ENCODE measurements around the gene FBXO45.
"Not testable (repeated sequence)": the region's sequence is repeated elsewhere in the genome, so short reads cannot be mapped to it uniquely, and the experiment has no call there.

Gene FBXO45

DNA sequence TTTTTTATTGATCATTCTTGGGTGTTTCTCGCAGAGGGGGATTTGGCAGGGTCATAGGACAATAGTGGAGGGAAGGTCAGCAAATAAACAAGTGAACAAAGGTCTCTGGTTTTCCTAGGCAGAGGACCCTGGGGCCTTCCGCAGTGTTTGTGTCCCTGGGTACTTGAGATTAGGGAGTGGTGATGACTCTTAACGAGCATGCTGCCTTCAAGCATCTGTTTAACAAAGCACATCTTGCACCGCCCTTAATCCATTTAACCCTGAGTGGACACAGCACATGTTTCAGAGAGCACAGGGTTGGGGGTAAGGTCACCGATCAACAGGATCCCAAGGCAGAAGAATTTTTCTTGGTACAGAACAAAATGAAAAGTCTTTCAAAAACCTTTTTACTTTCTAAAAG lies 51.2 kb downstream of the FBXO45 start:
- DNase-seq = not testable (repeated sequence)

DNA sequence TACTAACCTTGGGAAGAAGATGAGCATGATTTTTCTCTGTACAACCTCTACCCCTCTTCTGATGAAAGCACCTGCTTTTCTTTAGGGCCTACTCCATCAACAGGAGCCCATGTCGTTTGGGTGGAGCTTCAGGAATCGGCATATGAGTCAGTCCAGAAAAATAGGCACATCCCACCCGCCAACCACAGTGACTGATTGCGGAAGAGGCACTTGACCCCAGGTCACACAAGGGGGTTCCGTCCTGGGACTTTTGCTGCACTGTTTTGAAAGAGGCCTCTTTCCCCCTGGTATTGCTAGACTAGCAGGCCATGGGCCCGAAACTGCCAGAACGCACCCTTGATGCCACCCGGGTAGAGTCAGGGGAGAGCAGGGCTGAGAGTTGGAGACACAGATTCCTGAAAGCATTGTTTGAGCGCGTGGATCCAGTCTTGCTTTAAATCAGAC lies 51.7 kb downstream of the FBXO45 start:
- peak; percentile 95 for DNase-seq

DNA sequence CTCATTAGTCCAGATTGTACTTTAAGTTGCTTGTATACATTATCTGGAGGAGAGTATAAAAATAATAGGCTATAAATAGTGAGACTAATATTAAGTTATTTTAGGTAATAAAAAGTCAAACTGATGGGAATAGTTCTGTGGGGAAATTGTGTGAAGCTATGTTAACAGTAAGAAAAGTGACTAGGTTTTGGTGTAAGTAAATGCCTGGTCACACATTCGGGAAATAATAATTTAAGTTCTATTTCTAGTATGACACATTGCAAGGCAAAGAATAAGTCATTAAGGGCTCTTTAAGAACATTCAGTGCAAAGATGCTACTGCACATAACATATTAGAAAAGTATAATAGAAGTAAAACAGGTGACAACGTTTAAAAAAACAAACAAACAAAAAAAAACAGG lies 52.2 kb downstream of the FBXO45 start:
- DNase-seq = no peak

DNA sequence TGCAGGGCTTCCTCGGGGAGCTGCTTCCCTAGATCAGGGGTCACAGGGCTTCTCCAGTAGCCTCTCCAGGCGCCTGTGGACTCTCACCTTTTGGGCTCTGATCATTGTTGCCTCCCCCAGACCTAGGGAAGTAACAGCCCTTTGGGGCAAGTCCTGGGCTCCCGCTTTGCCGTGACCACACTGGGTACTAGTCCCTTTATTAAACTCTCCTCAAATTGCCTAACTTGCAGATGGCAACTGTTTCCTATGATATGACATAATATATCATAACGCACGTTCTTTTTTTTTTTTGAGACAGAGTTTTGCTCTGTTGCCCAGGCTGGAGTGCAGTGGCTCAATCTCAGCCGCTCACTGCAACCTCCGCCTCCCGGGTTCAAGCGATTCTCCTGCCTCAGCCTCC lies 53.2 kb downstream of the FBXO45 start:
- peak; percentile 66 for DNase-seq

DNA sequence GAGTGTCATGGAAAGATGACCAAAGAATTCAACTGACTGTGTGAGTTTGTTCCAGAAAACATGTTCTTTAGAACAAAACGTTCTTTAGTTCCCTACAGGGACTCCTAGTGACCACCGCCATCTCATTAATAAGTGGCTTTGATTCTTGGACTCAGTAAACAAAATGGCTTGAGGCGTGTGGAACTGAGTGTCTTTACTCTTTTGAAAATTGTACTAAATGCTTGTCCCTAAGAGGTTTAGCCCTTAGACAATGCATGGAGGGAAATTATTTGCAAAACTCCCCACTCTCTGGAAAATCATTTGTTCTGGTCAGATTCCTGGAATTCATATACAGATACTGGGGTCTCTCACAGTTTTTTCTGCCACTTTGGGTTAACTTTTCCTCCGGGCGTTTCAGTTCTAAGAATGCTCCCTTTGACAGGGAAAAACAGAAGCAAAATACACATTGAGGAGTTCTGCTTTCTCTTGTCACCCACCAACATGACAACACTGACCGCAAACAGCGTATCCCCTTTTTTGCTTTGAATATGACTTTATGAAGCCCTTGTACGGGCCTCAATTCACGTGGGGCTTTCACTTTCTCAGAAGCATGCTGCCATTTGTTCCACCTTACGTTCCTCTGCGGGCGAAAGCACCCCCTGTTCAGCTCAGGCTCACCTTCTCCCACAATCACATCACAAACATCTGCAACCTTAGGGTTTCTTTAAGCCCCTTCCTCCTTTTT lies 55.8 kb downstream of the FBXO45 start:
- peak; percentile 94 for DNase-seq

DNA sequence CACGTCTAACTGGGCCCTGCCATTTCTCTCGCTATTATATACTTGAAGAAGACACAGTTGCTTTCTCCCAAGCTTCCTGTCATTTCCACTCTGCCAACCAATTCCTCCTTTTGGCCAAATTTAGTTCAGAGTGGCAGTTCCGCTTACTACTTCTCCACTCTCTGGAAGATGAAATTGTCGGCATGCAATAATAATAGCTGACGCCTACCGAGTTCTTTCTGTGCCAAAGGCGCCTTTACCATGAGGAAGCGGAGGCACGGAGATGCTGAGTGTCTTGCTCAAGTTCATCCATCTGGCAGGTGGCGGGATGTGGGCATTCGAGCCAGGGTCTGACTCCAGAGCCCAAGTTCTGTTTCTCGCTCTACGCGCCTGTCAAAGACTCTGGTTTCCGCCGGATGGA lies 56.4 kb downstream of the FBXO45 start:
- peak; percentile 95 for DNase-seq

DNA sequence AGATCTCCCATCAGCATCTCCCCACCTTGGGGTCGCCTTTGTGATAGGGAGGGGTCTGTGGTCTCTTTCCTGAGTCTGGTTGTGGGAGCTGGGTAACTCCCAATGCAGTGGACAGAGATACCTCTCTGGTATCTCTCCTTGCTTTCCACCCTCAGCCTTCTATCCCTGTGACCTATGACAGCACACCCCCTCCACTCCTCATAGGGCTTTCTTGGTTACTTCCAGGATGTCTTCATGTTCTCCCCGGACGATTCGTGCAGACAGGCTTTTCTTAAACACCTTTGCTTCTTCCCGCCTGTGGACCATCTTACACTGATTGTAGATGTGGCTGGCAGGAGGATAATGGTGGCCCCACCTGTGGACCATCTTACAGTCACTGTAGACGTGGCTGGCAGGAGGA lies 56.9 kb downstream of the FBXO45 start:
- peak; percentile 49 for DNase-seq

DNA sequence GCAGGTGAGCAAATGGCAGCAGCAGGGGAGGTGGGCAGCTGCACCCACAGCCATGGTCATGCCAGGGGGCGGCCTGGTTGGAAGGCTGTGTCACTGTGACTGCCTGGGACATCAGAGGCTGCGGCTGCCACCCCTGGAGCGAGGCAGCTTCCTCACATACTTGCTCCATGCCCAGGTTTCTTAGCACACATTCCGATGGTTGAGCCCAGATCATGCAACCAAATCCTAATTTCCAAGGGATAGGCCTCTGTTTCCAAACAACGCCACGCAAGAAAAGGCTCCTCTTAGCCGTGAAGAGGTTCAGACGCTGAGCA lies 59.4 kb downstream of the FBXO45 start:
- no peak for DNase-seq

DNA sequence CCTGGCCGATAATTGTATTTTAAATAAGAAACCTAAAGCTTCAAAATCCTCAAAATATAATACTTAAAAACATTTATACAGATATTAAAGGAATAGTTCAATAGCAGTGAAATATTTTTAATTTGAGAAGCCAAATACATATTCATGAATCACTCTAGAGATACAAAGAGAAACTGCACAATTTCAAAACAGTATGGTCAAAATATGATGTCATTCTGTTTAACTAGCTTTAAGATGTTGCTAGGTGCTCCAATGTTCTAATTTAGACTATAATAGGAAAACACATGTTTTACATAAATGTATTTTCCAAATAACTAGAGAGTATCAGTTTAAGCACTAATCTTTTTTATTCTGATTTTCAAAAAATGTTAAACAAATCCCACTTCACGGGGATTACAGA lies 60.8 kb downstream of the FBXO45 start:
- peak; percentile 83 for DNase-seq

DNA sequence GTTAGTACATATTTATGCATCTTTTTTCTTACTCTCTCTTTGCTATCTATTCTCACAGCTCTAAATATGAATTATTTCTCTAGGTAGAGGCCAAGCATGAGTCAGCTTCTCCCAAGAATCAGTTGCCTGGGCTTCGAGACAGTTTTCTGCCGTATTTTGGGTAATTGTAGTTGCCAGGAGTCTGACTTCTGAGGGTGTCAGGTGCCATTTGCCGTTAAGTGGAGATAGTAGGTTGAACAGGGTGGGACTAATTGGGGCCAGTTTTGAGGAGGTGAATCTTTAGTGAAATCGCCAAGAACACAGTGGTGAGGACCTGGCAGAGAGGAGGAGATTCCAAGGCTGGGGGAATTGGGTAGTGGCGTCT lies 63.2 kb downstream of the FBXO45 start:
- DNase-seq = no peak

DNA sequence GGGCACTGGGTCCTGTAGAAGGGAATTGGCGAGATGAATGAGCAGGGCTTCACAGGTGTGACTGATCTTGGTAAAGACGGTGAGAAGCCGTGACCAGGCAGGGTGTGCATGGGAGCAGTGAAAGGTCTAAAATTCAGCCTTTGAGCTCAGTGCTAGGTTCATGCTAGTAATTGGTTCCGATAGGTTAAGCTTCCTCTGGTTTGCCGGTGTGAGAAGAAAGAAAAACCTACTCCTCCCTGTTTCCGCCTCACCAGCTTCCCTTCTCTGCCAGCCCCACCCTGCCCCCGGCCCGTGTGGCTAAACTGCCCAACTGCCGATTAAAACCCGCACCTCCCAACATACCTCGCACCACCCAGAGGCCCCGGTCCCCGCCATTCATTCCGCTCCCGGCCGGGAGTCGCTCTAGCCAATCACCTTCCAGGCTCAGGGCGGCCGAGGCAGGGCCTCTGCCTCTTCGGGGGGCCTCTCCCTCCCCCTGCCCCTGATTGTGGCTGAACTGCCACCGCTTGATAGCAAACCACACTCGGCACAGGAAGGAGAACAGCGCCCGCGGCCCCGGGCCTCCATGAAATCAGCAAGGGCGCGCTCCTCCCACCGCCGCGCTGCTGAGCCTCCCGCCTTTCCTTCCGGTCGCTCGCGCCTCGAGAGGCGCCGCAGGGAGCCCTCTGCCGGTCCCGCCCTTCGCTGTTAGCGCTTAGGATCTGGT lies 63.7 kb downstream of the FBXO45 start:
- peak; percentile 92 for DNase-seq

DNA sequence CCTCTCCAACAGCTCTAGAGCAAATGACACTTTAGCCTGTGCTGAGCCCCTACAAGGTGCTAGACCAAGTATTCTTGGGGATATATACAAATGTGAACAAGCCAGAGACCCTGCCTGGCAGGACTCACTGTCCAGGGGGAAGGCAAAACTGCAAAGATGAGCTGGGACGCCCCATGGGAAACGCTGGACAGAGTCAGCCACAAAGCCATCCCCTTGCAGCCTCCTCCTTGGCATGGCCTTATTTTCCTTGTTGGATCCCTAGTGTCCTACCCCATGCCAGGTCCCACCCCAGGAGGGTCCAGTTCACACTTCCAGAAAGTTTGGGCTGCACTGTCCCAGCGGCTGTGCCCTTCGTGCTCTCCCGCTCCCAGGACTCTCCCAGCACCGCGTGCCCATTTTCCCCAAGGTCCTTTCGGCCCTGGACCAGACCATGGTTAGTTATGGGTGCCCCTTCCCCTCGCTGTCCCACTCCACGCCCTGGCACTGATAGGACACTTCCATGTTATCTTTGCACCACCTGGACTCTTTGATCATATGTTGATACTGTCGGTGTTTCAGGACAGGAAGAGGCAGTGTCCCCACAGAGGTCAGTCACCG lies 65.2 kb downstream of the FBXO45 start:
- DNase-seq = no peak

DNA sequence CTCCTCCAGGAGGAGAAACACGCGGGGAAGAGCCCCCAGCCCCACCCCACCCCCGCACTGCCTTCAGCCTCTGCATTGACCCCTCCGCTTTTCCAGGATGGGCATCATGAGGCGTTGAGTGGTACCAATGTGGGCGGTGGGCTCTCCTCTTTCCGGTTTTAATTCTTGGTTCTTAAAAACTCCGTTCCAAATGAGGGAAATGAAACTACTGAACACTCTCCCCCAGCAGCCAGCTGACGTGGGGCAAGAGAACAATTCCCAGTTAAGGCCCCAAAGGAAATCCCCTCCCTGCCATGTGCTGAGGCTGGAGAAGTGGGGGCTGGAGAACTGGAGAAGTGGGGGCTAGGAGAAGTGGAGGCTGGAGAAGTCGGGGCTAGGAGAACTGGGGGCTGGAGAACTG lies 65.8 kb downstream of the FBXO45 start:
- peak; percentile 94 for DNase-seq

DNA sequence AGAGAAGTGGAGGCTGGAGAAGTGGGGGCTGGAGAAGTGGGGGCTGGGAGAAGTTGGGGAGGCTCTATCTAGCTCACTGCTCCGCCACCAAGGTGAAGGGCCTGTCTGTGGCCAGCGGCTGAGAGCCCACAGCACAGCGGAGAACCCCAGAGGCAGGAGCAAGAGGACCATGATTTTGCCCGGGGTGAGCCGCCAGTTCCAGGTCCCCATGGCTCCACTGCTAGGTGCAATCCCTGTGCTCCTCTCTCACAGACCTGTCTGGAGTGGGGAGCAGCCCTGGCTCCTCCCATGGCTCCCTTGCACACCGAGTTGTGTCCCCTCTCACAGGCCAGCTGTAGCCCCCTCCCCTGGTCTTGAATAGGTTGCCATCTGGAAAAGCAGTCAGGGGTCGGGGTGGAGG lies 66.4 kb downstream of the FBXO45 start:
- no peak for DNase-seq

DNA sequence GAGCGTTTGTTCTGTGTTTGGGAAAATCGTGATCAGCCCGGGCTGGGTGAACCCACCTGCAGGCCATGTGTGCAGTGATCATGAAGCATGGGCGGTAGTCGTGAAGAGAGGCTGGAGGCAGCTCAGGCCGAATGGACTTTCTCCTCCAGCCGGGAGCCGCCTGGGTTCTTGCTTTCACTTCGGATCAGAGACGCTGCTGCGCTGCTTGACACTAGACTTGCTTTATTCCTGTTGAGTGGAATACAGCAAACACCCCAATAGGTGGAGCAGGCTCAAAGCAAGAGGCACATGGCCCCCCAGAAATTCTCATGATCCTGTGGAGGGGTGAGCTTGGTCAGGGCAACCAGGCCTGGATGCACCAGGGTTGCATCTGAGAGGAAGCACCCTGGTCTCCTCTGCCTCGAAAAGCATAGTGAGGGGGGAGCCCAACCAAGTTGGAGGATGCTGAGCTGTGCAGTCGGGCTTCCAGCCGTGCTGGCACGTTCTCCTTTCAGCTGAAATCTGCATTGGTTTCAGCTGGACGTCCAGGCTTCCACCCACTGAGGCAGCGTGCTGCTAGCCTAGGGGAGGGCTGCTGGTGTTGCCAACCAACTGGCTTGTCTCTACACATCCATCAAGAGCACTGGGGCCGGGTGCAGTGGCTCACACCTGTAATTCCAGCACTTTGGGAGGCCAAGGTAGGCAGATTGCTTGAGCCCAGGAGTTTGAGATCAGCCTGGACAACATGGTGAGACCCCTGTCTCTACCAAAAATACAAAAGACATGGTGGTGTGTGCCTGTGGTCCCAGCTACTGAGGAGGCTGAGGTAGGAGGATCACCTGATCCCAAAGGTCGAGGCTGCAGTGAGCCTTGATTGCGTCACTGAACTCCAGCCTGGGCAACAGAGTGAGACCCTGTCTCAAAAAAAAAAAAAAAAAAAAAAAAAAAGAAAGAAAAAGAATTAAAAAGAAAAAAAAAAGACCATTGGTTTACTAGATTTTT lies 68.2 kb downstream of the FBXO45 start:
- no peak for DNase-seq

DNA sequence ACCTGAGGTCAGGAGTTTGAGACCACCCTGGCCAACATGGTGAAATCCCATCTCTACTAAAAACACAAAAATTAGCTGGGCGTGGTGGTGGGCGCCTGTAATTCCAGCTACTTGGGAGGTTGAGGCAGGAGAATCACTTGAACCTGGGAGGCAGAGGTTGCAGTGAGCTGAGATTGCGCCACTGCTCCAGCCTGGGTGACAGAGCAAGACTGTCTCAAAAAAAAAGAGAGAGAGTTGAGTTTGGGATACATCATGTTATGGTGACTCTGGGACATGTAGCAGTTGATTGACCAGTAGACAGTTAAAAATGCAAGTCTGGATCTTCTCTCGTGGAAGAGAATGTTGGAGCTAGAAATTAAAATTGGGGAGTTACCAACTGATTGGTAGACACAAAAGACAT lies 69.5 kb downstream of the FBXO45 start:
- peak; percentile 54 for DNase-seq
